GM19324 (cell line): ENCODE data around the gene CAPN12.
"Not testable (repeated sequence)": the region's sequence is repeated elsewhere in the genome, so short reads cannot be mapped to it uniquely, and the experiment has no call there.

Experiments
- ATAC-seq: cut with Tn5 transposase; IDR thresholded peaks from one replicate; pipeline ENCODE4 v1.9.1; 2021; ENCODE audit warnings: mild to moderate bottlenecking, moderate library complexity; ENCODE audit not compliant: unreplicated experiment, low FRiP score

The CAPN12 gene

GRCh38 chr19:38744298-38744681, at the start of gene CAPN12:
CAPN12 (minus strand) TSS chr19:38744474; CDS start chr19:38744165, 309 bp downstream.
- ATAC-seq = no peak

- no peak for ATAC-seq
Measured at GRCh38 chr19:38793671-38794070, 49.4 kb upstream of the CAPN12 start.

- ATAC-seq = no peak
Measured at GRCh38 chr19:38793177-38793576, 48.9 kb upstream of the CAPN12 start.

GRCh38 chr19:38792250-38793111, 48.2 kb upstream of the CAPN12 start:
- ATAC-seq = no peak

- not testable (repeated sequence) for ATAC-seq
Measured at GRCh38 chr19:38791451-38792064, 47.3 kb upstream of the CAPN12 start.

GRCh38 chr19:38790507-38791403, 46.5 kb upstream of the CAPN12 start:
- not testable (repeated sequence) for ATAC-seq

- no peak for ATAC-seq
Measured at GRCh38 chr19:38788478-38789243, 44.4 kb upstream of the CAPN12 start, which contains the start of gene LGALS7B. LGALS7B (plus strand) TSS chr19:38789200; CDS start chr19:38789227, 27 bp downstream.

GRCh38 chr19:38786572-38787265, 42.4 kb upstream of the CAPN12 start:
- no peak for ATAC-seq

- not testable (repeated sequence) for ATAC-seq
Measured at GRCh38 chr19:38786061-38786460, 41.8 kb upstream of the CAPN12 start.

GRCh38 chr19:38785187-38785699, 41.0 kb upstream of the CAPN12 start:
- no peak for ATAC-seq

GRCh38 chr19:38784224-38784623, 40.0 kb upstream of the CAPN12 start:
- no peak for ATAC-seq

GRCh38 chr19:38782212-38782611, 37.9 kb upstream of the CAPN12 start:
- ATAC-seq = not testable (repeated sequence)

GRCh38 chr19:38781058-38781457, 36.8 kb upstream of the CAPN12 start:
- ATAC-seq = no peak

GRCh38 chr19:38780443-38780842, 36.2 kb upstream of the CAPN12 start:
- ATAC-seq = no peak

GRCh38 chr19:38778733-38779132, 34.5 kb upstream of the CAPN12 start:
- ATAC-seq = no peak

GRCh38 chr19:38774181-38774950, 30.1 kb upstream of the CAPN12 start:
- ATAC-seq = no peak

- ATAC-seq = no peak
Measured at GRCh38 chr19:38773469-38774177, 29.3 kb upstream of the CAPN12 start, which contains the start of gene LGALS7. LGALS7 (minus strand) TSS chr19:38773517; CDS start chr19:38773492, 25 bp downstream.

GRCh38 chr19:38771569-38771968, 27.3 kb upstream of the CAPN12 start:
- not testable (repeated sequence) for ATAC-seq
